ENCODE data around the gene KIAA0930.

The KIAA0930 gene

DNA sequence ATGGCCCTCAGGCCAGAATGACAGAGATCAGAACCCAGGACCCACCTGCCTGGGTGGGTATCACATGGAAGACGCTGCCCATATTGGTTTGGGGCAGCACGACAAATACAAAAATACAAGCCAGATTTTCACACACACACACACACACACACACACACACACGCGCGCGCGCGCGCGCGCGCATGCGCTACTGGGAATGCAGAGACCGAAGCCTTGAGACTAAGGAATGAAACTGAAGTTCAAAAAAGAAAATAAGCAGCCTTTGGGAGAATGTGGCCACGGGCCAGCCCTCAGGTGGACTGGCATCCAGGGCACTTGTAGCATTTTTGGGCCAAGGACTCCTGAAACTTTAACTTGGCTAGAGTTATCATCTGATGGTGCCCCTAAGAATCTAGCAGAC is 98.3 kb downstream of the KIAA0930 start:
- Histone ChIP-seq H3K4me3 (ENCODE audit: low read depth, low read length) (no peak overlapping the region), H3K9me3 (ENCODE audit: severe bottlenecking) (no peaks in the 10 kb centered on the region), H3K36me3 (no peaks in the 10 kb centered on the region), H3K27ac (no peak overlapping the region), H3K27me3 (ENCODE audit: insufficient read depth, low read depth, severe bottlenecking) (no peaks in the 10 kb centered on the region)
- TF ChIP-seq, protein P1, sequence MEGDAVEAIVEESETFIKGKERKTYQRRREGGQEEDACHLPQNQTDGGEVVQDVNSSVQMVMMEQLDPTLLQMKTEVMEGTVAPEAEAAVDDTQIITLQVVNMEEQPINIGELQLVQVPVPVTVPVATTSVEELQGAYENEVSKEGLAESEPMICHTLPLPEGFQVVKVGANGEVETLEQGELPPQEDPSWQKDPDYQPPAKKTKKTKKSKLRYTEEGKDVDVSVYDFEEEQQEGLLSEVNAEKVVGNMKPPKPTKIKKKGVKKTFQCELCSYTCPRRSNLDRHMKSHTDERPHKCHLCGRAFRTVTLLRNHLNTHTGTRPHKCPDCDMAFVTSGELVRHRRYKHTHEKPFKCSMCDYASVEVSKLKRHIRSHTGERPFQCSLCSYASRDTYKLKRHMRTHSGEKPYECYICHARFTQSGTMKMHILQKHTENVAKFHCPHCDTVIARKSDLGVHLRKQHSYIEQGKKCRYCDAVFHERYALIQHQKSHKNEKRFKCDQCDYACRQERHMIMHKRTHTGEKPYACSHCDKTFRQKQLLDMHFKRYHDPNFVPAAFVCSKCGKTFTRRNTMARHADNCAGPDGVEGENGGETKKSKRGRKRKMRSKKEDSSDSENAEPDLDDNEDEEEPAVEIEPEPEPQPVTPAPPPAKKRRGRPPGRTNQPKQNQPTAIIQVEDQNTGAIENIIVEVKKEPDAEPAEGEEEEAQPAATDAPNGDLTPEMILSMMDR (IDR thresholded peaks at IDR 0.05; ENCODE audit: low read depth, low read length): no peak
- no peak for DNase-seq
